GM19099 (cell line): ENCODE results near the gene PLA2G2F.

Experiments
- POLR2A ChIP-seq: IDR thresholded peaks from 3 replicates; pipeline ENCODE4 v1.6.1; 2011; ENCODE audit warnings: low read depth; ENCODE audit not compliant: insufficient read length; ENCODE audit errors: extremely low read depth

Gene PLA2G2F

DNA sequence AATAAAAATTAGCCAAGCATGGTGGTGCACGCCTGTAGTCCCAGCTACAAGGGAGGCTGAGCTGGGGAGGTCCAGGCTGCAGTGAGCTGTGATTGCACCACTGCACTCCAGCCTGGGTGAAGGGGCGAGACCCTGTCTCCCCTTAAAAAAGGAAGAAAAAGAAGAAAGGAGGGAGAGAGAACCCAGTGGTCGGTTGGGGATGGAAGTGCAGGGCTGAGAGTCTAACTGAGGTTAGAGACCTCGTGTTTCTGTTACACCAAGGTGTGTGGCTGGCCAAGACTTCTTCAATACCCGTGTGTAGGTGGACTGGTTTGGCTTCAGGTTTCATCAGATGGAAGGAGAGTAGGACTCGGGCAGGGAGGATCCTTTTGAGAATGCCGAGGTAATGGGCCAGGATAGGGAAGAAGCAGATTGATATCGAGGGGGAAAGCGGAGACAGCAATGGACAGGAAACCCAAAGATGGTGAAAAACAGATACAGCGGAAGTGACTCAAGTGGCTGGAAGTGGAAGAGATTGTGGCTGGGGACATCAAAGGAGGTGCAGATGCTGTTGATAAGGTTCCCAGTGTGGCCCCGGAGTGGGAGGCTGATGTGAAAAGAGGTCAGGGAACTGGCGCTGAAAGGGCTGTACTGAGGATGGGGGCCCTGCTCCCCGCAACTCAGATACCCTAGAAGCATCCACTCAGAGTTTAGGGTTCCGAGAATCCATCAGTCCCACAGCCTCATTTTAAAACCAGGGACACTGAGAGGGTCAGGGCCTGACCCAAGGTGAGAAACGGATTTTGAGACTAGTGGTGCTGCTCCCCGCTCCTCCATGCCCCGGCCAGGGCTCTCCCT is 46.1 kb downstream of the PLA2G2F start:
- no peak for TF ChIP-seq POLR2A

DNA sequence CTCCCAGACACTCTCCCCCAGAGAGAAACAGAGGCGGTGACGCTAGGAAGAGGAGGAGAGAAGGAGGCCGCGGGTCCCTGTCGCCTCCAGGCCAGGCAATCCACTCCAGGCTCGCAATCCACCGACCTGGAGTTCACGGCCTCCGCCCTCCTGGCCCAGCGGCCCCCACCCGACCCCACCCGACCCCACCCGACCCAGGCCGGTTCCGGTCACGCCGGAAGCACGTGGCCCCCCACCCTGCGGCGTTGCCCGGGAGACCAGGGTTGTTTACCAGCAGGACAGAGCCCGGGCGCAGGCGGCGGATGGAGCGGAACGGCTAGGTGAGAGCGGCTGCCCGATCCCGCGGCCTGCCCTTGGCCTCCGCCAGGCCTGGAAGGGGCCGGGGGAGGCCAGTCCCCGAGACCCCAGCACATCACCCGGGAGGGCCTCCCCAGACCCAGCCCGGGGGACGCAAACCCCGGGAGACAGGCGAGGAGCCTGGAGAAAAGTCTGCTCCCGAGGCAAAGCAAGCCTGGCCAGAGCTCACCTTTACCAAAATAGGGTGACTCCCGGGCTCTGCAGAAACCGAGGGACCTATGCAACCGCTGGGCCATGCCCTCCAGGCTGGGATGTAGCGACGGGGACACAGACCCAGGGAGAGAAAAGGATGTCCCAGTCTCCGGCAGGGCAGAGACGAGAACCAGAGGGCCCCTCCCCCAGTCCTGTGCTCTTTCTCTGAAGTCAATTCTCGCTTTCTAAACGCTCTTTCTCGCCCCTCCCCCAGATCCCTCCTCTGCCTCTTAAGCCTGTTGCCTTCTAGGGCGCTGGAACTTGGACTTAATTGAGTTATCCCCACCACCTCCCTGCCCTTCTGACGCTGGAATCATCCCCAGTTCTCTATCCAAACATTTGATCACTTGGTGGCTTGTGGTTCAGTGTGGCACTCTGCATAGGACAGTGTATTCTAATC is 47.0 kb downstream of the PLA2G2F start, which contains the start of the genes PLA2G2C and UBXN10:
Gene PLA2G2C, minus strand, starts transcription at position 685 of the 949 bp plus-strand sequence. CDS start 9,155 bp downstream, outside the sequence.
Gene UBXN10, plus strand, starts transcription at position 263 of the 949 bp plus-strand sequence. CDS start 4,466 bp downstream, outside the sequence.
- TF ChIP-seq POLR2A: no peak

DNA sequence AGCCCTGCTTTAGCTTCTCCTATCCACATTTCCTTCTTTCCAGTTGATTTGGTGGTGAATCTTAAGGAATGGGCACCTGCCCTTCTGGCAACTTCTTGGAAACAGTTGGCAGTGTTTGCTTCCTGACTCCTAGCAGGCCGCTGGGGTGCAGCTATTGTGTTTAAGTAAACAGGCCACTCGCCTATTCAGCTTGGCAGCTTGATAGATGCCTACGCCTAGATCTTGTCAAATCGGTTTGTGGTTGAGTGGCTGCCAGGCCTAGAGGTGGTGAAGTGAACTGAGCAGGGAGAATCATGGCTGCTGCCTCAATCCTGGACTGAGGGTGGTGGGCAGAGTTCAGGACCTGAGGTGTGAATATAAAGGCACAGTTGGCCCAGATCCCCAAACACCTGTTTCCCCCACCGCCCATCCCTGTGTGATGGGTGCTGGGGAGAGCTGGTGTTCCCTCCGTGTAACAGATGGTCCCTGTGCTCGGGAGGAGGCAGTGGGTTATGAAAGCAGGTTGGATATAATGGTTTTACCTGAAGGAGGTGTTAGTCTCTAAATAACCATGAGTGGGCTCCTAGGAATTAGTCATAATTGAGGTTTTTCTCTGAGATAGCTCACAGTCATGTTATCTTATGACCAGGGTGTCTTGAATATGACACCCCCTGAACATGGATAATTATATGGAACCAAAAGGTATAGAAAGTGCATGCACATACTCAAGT is 48.1 kb downstream of the PLA2G2F start:
- TF ChIP-seq POLR2A: no peak

DNA sequence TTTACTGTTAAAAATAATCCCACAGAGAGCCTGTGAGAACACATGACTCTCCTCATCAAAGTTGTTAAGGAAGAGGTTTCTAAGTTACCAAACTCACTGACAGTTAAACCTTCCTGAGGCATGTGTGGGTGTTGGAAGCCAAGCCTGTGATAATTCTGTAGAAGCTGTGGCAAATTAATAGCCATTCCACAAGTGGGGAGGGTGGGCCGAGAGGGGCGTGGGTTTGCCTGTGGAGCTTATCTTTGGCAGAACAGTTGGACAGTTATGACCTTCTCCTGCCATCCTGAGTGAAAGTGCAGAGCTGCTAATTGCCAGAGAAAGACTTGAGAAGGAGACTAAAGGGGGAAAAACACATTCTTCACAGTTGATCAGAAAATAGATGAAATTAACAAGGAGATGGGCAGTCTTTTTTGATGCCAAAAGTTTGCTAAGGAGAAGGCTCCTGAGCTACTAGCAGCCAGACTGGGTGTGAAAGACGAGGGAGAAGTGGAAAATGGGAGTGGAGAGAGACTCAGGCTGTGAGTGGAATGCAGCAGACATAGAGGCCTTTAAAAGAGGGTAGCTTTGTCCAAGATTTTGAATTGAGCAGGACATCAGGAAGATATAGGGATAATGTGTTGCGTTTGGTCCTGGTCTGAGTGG is 48.8 kb downstream of the PLA2G2F start:
- TF ChIP-seq POLR2A: no peak

DNA sequence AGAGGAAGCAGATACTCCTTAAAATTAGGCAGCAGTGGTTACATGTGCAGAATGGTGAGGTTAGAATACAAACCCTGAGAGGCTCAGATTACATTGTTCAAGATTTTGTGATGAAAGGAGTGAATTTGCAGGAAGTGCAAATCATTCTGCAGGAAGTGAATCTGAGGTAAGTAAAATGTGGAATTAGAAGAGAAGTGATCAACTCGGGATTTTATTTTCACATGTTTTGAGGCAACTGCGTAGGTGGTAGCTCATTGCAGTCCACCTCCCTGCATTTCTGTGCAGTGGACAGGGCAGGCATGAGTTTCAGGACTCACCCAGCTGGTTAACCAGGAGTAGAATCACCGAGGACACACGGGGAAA is 49.3 kb downstream of the PLA2G2F start:
- no peak for TF ChIP-seq POLR2A

DNA sequence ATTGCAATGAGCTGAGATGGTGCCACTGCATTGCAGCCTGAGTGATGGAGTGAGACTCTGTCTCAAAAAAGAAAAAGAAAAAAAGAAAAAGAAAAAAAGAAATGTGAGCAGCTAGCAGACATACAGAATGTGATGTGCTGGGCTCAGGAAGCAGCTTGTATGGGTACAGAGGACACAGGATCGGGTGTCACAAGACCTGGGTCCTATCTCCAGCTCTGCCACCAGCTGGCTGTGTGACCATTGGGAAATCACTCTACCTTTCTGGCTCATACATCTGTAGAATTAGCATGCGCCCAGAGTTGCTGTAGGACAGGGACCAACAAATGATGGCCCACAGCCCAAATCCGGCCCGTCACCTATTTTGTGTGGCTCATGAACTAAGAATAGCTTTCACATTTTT is 50.5 kb downstream of the PLA2G2F start:
- no peak for TF ChIP-seq POLR2A

DNA sequence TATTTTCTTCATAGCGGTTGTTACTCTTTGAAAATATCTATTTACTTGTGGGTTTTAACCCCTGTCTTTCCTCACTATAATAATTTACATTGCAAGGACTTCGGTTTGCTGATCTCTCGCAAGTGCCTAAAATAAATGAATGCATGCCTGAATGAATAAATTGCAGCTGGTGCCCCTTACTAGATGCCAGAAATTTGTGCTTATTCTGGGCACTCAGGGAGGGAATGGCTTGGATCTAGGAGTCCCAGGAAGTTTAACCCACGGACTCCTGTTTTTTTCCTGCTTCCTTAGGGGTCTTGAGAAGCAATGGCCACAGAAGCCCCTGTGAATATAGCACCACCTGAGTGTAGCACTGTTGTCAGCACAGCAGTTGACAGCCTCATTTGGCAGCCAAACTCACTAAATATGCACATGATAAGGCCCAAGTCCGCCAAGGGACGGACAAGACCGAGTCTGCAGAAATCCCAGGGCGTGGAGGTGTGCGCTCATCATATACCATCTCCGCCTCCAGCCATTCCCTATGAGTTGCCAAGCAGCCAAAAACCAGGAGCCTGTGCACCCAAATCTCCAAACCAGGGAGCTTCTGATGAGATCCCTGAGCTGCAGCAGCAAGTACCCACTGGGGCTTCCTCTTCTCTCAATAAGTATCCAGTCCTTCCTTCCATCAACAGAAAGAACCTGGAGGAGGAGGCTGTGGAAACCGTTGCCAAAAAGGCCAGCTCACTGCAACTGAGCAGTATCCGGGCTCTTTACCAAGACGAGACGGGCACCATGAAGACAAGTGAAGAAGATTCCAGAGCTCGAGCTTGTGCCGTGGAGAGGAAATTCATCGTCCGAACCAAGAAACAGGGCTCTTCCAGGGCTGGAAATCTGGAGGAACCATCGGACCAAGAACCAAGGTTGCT is 51.4 kb downstream of the PLA2G2F start:
- TF ChIP-seq POLR2A: no peak

DNA sequence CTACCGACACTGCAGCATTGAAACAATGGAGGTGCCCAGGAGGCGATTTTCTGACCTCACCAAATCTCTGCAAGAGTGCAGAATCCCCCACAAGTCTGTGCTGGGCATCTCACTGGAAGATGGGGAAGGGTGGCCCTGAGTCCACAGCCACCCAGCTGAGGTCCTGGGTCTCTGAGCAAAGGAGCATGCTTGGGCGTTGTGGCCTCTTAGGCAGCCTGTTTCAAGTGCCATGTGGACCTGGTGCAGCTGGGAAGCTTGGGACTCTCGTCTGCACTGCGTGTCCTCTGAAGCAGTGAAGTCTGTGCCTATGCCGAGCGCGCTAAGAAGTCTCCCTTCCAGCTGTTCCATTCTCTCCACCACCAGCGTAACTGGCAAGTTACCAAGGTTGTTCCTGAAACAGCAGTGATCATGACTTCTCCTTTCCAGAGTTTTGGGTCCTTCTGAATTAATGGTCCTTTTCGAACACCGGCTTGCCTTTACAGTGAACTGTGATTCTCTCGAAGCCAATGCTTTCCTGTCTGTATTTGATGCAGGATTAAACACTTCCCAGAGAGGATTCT is 52.2 kb downstream of the PLA2G2F start:
- TF ChIP-seq POLR2A: no peak

DNA sequence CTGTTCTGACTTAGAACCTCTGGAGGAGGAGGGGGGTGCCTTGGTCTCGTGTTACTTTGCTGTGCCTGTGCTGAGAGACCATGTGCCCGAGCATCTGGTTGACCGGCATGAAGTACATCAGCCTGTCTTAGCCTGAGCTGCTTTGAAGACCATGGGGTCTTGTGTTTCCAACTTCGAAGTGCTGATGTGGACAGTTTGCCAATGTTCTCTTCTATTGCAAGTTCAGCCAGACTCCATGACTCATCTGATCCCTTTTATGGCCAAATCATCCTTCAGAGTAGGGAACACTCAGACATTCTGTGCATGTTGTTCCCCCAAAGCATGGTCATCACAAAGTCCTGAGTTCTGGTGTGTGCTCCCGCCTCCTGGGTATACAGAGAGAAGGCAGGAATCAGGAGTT is 53.2 kb downstream of the PLA2G2F start:
- TF ChIP-seq POLR2A: no peak

DNA sequence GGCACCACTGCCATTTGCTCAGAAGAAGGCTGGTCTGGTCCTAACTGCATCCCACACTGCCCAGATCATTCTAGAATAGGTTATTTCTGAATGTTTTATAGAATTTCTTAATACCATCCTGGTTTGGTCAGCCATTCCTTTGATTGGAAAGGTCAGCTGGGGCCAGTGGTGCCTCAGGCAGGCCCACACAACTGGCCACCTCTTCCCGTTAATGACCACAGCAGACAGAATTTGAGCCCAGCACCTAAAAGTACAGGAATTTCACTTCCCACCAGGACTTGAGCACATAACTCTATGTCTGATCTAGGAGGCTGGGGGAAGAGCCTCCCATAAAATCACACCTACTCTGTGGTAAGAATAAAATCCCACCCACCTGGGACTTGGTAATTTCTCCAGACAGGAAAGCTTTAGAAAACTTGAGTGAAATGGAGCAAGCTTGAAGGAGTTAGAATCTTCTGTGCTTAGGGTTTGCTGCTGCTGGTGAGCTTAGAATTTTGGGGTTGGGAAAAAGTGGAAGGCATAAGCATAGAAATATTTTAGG is 53.8 kb downstream of the PLA2G2F start:
- TF ChIP-seq POLR2A: no peak

DNA sequence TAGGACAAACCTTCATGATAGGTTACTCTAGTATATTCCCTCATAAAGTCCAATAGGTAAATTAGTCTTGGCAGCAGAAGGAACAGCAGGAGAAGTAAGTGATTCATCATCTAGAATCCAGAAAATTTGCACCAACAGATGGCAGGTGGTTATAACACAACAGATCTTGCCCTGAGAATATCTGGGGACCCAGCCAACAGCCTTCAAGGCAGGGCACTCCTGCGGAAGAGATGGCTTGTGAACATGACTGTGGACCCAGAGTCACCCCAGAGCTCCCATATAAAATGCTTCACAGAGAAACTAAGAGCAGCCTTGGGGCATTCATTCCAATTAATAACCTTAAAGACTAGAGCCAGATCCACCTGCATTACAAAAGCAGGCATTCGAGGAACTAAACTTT is 55.1 kb downstream of the PLA2G2F start:
- no peak for TF ChIP-seq POLR2A

DNA sequence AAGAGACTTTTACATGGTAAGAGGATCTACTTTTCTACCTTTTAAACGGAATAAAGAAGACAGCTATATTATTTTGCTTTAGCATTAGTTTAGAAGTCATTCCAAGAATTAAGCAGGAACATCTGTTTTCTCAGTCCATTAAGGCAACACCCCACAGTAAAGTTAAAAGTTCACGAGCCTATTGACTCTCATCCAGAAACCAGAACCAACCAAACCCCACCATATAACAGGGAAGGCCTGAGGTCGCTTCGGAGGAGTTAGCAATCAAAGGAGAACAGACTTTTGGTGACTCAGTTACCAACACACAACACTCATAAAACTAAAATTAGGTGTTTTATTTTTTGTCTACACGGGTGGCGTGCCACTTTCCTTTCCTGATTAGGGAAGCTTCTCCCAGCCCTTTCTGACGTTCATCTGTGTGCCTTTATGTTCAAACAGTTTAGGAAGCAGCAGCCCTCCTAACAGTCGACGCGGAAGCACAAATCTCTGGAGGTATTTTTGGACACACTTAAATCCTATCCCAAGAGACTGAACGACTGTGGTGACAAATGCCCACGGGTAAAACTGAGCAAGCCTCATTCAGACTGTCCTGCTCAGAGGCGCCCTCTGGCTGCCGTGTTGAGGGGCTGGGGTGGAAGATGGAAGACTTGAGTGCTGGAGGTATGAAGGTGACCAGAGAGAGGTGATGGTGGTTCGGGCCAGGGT is 55.8 kb downstream of the PLA2G2F start:
- no peak for TF ChIP-seq POLR2A
